WTC11 (cell line): Measurements from ENCODE around the gene EYA2. TPM values are rescaled to one million over a fixed set of nuclear protein-coding genes. Genes with fewer than 3 reads are reported as not detected.

ENCODE experiments used
- ATAC-seq: fragments of 200-7000 bp; cut with Tn5 transposase; 2 replicates; pipeline ENCODE4 v1.10.0; 2021; ENCODE audit warnings: mild to moderate bottlenecking, moderate library complexity
- CTCF ChIA-PET: fragments of 300-600 bp; sonication (Branson Sonifier 250); formaldehyde crosslinking; loops from one replicate; lab custom pipeline; 2021; ENCODE audit warnings: antibody characterized with exemption; lab: Charles Lee
- POLR2A ChIA-PET: fragments of 350-600 bp; sonication (Branson Sonifier 250); formaldehyde crosslinking; loops from one replicate; lab custom pipeline; 2021; ENCODE audit warnings: antibody characterized with exemption; lab: Charles Lee
- DNase-seq: peaks from one replicate; pipeline ENCODE4 v3.0.0; 2021; ENCODE audit warnings: low spot score
- H3K27ac Mint-ChIP-seq: 2 replicates; pipeline ENCODE4 v1.8.0; 2021; ENCODE audit warnings: mixed read lengths
- H3K27me3 Mint-ChIP-seq: 2 replicates; pipeline ENCODE4 v1.8.0; 2021; ENCODE audit warnings: low read depth, mild to moderate bottlenecking, moderate library complexity, mixed read lengths
- H3K36me3 Mint-ChIP-seq: 2 replicates; pipeline ENCODE4 v1.8.0; 2021; ENCODE audit warnings: mixed read lengths
- H3K4me1 Mint-ChIP-seq: 2 replicates; pipeline ENCODE4 v1.8.0; 2022; ENCODE audit warnings: mixed read lengths
- H3K4me3 Mint-ChIP-seq: 2 replicates; pipeline ENCODE4 v1.8.0; 2021; ENCODE audit warnings: mild to moderate bottlenecking, moderate library complexity, mixed read lengths
- H3K9me3 Mint-ChIP-seq: 2 replicates; pipeline ENCODE4 v1.8.0; 2021; ENCODE audit warnings: mixed read lengths
- EMX1 ChIP-seq: fragments of 250-450 bp; sonication (Bioruptor Pico); IDR thresholded peaks from 2 replicates; pipeline ENCODE4 v1.8.0; 2021; ENCODE audit warnings: mild to moderate bottlenecking
- FOXP1 ChIP-seq: sonication (generic); formaldehyde crosslinking; IDR thresholded peaks from 2 replicates; pipeline ENCODE4 v1.8.0; 2022; ENCODE audit warnings: missing genetic modification reagents, mild to moderate bottlenecking, moderate library complexity, borderline replicate concordance
- GRHL2 ChIP-seq: fragments of 250-450 bp; sonication (Bioruptor Pico); IDR thresholded peaks from 2 replicates; pipeline ENCODE4 v1.8.0; 2022; ENCODE audit warnings: mild to moderate bottlenecking, moderate library complexity; ENCODE audit not compliant: insufficient replicate concordance, severe bottlenecking
- NFE2L1 ChIP-seq: sonication (generic); formaldehyde crosslinking; IDR thresholded peaks from 2 replicates; pipeline ENCODE4 v1.8.1; 2023; ENCODE audit warnings: missing genetic modification reagents
- NR1H2 ChIP-seq: sonication (generic); formaldehyde crosslinking; IDR thresholded peaks from 2 replicates; pipeline ENCODE4 v1.9.0; 2021; ENCODE audit warnings: mild to moderate bottlenecking, moderate library complexity, missing genetic modification reagents
- RELA ChIP-seq: sonication (generic); formaldehyde crosslinking; IDR thresholded peaks from 2 replicates; pipeline ENCODE4 v1.8.1; 2022; ENCODE audit warnings: missing genetic modification reagents, mild to moderate bottlenecking, borderline replicate concordance
- TCF7 ChIP-seq: sonication (generic); formaldehyde crosslinking; IDR thresholded peaks from 2 replicates; pipeline ENCODE4 v1.8.0; 2022; ENCODE audit warnings: mild to moderate bottlenecking, low read depth, missing genetic modification reagents, moderate library complexity
- TP53 ChIP-seq: sonication (generic); formaldehyde crosslinking; IDR thresholded peaks from 2 replicates; pipeline ENCODE4 v1.8.1; 2023; ENCODE audit warnings: mild to moderate bottlenecking, missing genetic modification reagents
- total RNA-seq: library from RNA; stranded (reverse); gene quantifications from 3 replicates; pipeline ENCODE4 v1.2.3, GENCODE V29; 2021
- TF ChIP-seq, protein P1 (sequence below): sonication (generic); formaldehyde crosslinking; IDR thresholded peaks from 2 replicates; pipeline ENCODE4 v1.8.0; 2022; ENCODE audit warnings: missing genetic modification reagents
- TF ChIP-seq, protein P2 (sequence below): sonication (generic); formaldehyde crosslinking; IDR thresholded peaks from 2 replicates; pipeline ENCODE4 v1.8.0; 2023; ENCODE audit warnings: missing genetic modification reagents
- TF ChIP-seq, protein P3 (sequence below): sonication (generic); formaldehyde crosslinking; IDR thresholded peaks from 2 replicates; pipeline ENCODE4 v1.8.1; 2023; ENCODE audit warnings: mild to moderate bottlenecking, missing genetic modification reagents, moderate library complexity
- TF ChIP-seq, protein P4 (sequence below): sonication (generic); formaldehyde crosslinking; conservative IDR thresholded peaks from 2 replicates; pipeline ENCODE4 v1.8.1; 2023; ENCODE audit warnings: mild to moderate bottlenecking, low read depth, missing genetic modification reagents, moderate library complexity
- TF ChIP-seq, protein P5 (sequence below): sonication (generic); formaldehyde crosslinking; IDR thresholded peaks from 2 replicates; pipeline ENCODE4 v1.8.1; 2023; ENCODE audit warnings: mild to moderate bottlenecking, missing genetic modification reagents
- TF ChIP-seq, protein P6 (sequence below): fragments of 250-450 bp; sonication (Bioruptor Pico); IDR thresholded peaks from 2 replicates; pipeline ENCODE4 v1.9.0; 2021; ENCODE audit warnings: moderate library complexity, mild to moderate bottlenecking, inconsistent platforms, borderline replicate concordance
- TF ChIP-seq, protein P7 (sequence below): sonication (generic); formaldehyde crosslinking; IDR thresholded peaks from 2 replicates; pipeline ENCODE4 v1.8.1; 2023; ENCODE audit warnings: mild to moderate bottlenecking, missing genetic modification reagents, moderate library complexity

EYA2 gene
- total RNA-seq, 1 experiment from 2014 or later = 1.5 TPM

DNA sequence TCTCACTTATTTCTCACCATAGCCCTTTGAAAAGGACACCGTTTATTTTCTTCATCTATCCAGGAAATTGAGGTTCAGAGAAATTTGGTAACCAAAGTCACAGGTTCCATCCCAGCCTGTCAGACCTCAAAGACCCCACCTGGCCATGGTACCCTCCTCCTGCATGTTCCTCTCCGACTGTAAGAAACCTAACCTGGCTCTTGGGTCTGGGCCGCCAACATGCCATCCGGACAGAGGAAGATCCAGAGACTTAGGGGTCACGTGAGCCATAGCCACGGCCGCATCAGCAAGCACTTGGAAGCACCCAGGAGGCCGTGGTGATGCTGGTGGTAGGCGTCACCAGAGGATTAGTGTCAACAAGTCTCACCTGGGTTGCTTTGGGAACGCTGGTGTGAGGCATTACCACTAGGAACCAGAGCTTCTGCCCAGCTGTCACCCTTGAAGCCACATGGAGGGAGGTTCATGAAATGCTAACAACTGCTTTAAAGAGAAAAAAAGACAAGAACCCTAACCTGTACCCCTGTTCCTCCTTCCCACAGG, 177.1 kb downstream of the EYA2 start:
- POLR2A ChIA-PET = no interaction called here

More for the DNA sequence above, 177.1 kb downstream of the EYA2 start:
- Mint-ChIP-seq H3K4me1 (no peaks in the 10 kb centered on the region), H3K36me3 (peaks cover 27% of the 10 kb centered on the region), H3K27ac (no peak overlapping the region), H3K9me3 (peaks cover 50% of the 10 kb centered on the region), H3K4me3 (no peak overlapping the region), H3K27me3 (peaks cover 5% of the 10 kb centered on the region)
- ATAC-seq (no peak), DNase-seq (no peak)
- CTCF ChIA-PET = no interaction called here
- TF ChIP-seq TP53 (no peak), TCF7 (CRISPR knock-in tag) (no peak), RELA (no peak), NFE2L1 (no peak), NR1H2 (CRISPR knock-in tag) (no peak), FOXP1 (CRISPR knock-in tag) (no peak), GRHL2 (CRISPR knock-in tag) (no peak), EMX1 (CRISPR knock-in tag) (no peak)
- TF ChIP-seq, protein P1, sequence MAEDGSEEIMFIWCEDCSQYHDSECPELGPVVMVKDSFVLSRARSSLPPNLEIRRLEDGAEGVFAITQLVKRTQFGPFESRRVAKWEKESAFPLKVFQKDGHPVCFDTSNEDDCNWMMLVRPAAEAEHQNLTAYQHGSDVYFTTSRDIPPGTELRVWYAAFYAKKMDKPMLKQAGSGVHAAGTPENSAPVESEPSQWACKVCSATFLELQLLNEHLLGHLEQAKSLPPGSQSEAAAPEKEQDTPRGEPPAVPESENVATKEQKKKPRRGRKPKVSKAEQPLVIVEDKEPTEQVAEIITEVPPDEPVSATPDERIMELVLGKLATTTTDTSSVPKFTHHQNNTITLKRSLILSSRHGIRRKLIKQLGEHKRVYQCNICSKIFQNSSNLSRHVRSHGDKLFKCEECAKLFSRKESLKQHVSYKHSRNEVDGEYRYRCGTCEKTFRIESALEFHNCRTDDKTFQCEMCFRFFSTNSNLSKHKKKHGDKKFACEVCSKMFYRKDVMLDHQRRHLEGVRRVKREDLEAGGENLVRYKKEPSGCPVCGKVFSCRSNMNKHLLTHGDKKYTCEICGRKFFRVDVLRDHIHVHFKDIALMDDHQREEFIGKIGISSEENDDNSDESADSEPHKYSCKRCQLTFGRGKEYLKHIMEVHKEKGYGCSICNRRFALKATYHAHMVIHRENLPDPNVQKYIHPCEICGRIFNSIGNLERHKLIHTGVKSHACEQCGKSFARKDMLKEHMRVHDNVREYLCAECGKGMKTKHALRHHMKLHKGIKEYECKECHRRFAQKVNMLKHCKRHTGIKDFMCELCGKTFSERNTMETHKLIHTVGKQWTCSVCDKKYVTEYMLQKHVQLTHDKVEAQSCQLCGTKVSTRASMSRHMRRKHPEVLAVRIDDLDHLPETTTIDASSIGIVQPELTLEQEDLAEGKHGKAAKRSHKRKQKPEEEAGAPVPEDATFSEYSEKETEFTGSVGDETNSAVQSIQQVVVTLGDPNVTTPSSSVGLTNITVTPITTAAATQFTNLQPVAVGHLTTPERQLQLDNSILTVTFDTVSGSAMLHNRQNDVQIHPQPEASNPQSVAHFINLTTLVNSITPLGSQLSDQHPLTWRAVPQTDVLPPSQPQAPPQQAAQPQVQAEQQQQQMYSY (CRISPR knock-in tag) = no peak
- TF ChIP-seq, protein P2, sequence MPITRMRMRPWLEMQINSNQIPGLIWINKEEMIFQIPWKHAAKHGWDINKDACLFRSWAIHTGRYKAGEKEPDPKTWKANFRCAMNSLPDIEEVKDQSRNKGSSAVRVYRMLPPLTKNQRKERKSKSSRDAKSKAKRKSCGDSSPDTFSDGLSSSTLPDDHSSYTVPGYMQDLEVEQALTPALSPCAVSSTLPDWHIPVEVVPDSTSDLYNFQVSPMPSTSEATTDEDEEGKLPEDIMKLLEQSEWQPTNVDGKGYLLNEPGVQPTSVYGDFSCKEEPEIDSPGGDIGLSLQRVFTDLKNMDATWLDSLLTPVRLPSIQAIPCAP (CRISPR knock-in tag) = no peak
- TF ChIP-seq, protein P3, sequence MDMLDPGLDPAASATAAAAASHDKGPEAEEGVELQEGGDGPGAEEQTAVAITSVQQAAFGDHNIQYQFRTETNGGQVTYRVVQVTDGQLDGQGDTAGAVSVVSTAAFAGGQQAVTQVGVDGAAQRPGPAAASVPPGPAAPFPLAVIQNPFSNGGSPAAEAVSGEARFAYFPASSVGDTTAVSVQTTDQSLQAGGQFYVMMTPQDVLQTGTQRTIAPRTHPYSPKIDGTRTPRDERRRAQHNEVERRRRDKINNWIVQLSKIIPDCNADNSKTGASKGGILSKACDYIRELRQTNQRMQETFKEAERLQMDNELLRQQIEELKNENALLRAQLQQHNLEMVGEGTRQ (CRISPR knock-in tag) = no peak
- TF ChIP-seq, protein P4, sequence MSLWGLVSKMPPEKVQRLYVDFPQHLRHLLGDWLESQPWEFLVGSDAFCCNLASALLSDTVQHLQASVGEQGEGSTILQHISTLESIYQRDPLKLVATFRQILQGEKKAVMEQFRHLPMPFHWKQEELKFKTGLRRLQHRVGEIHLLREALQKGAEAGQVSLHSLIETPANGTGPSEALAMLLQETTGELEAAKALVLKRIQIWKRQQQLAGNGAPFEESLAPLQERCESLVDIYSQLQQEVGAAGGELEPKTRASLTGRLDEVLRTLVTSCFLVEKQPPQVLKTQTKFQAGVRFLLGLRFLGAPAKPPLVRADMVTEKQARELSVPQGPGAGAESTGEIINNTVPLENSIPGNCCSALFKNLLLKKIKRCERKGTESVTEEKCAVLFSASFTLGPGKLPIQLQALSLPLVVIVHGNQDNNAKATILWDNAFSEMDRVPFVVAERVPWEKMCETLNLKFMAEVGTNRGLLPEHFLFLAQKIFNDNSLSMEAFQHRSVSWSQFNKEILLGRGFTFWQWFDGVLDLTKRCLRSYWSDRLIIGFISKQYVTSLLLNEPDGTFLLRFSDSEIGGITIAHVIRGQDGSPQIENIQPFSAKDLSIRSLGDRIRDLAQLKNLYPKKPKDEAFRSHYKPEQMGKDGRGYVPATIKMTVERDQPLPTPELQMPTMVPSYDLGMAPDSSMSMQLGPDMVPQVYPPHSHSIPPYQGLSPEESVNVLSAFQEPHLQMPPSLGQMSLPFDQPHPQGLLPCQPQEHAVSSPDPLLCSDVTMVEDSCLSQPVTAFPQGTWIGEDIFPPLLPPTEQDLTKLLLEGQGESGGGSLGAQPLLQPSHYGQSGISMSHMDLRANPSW (CRISPR knock-in tag) = no peak
- TF ChIP-seq, protein P5, sequence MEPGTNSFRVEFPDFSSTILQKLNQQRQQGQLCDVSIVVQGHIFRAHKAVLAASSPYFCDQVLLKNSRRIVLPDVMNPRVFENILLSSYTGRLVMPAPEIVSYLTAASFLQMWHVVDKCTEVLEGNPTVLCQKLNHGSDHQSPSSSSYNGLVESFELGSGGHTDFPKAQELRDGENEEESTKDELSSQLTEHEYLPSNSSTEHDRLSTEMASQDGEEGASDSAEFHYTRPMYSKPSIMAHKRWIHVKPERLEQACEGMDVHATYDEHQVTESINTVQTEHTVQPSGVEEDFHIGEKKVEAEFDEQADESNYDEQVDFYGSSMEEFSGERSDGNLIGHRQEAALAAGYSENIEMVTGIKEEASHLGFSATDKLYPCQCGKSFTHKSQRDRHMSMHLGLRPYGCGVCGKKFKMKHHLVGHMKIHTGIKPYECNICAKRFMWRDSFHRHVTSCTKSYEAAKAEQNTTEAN (CRISPR knock-in tag) = no peak
- TF ChIP-seq, protein P6, sequence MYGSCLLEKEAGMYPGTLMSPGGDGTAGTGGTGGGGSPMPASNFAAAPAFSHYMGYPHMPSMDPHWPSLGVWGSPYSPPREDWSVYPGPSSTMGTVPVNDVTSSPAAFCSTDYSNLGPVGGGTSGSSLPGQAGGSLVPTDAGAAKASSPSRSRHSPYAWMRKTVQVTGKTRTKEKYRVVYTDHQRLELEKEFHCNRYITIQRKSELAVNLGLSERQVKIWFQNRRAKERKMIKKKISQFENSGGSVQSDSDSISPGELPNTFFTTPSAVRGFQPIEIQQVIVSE = no peak
- TF ChIP-seq, protein P7, sequence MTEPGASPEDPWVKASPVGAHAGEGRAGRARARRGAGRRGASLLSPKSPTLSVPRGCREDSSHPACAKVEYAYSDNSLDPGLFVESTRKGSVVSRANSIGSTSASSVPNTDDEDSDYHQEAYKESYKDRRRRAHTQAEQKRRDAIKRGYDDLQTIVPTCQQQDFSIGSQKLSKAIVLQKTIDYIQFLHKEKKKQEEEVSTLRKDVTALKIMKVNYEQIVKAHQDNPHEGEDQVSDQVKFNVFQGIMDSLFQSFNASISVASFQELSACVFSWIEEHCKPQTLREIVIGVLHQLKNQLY (CRISPR knock-in tag) = no peak
- TF ChIP-seq, all 79 proteins: peak for 0
